CD4-positive, alpha-beta T cell (primary cell): ENCODE measurements around the gene SLC35F2. TPM values are rescaled to one million over a fixed set of nuclear protein-coding genes. Genes with fewer than 3 reads are reported as not detected.

Experiments
- ATAC-seq: fragments of 200-7000 bp; cut with Tn5 transposase; one replicate; pipeline ENCODE4 v1.10.0; 2022; ENCODE audit warnings: mild to moderate bottlenecking; ENCODE audit not compliant: poor library complexity
- CTCF ChIA-PET: fragments of 350-600 bp; sonication (Branson Sonifier 250); formaldehyde crosslinking; loops from one replicate; lab custom pipeline; 2021; ENCODE audit warnings: antibody characterized with exemption, inconsistent platforms; lab: Charles Lee
- POLR2A ChIA-PET: fragments of 350-600 bp; sonication (Branson Sonifier 250); formaldehyde crosslinking; loops from one replicate; lab custom pipeline; 2021; ENCODE audit warnings: antibody characterized with exemption, inconsistent platforms; lab: Charles Lee
- DNase-seq, 14 experiments: peaks; one replicate each; pipeline ENCODE4 v3.0.0-alpha.2; 2013 to 2020; ENCODE audit warnings: mixed read lengths in 2 of 14
- H3K27ac ChIP-seq, 2 donors: one replicate each; pipeline versions ENCODE4 v1.5.1 to v1.7.0; 2013; ENCODE audit warnings: low read length in 2 of 2, low read depth in 1 of 2, mild to moderate bottlenecking in 1 of 2
- H3K27me3 ChIP-seq, 2 experiments: 1 replicate in 1 of 2; 2 replicates in 1 of 2; pipeline versions ENCODE4 v1.6.1 to v1.7.0; 2013; ENCODE audit warnings: low read length in 2 of 2, control low read depth in 1 of 2, mild to moderate bottlenecking in 1 of 2, moderate library complexity in 1 of 2; ENCODE audit not compliant: insufficient read depth in 2 of 2, control insufficient read depth in 1 of 2
- H3K36me3 ChIP-seq: one replicate; pipeline ENCODE4 v1.6.1; 2013; ENCODE audit warnings: low read length, control low read depth; ENCODE audit not compliant: insufficient read depth
- H3K4me1 ChIP-seq: one replicate; pipeline ENCODE4 v1.6.1; 2013; ENCODE audit warnings: low read length, control low read depth; ENCODE audit not compliant: insufficient read depth
- H3K4me3 ChIP-seq: one replicate; pipeline ENCODE4 v1.5.1; 2013; ENCODE audit warnings: mild to moderate bottlenecking, low read length, moderate library complexity
- H3K9me3 ChIP-seq, 2 experiments: 1 replicate in 1 of 2; 2 replicates in 1 of 2; pipeline versions ENCODE4 v1.6.1 to v1.7.0; 2013; ENCODE audit warnings: low read length in 2 of 2, mild to moderate bottlenecking in 2 of 2, control low read depth in 1 of 2, moderate library complexity in 1 of 2; ENCODE audit not compliant: control insufficient read depth in 1 of 2, insufficient read depth in 1 of 2
- H3K27ac Mint-ChIP-seq: one replicate; pipeline ENCODE4 v1.8.0; 2020; ENCODE audit warnings: mixed read lengths
- H3K27me3 Mint-ChIP-seq: one replicate; pipeline ENCODE4 v1.8.0; 2021; ENCODE audit warnings: mixed read lengths
- H3K36me3 Mint-ChIP-seq: one replicate; pipeline ENCODE4 v1.8.0; 2021; ENCODE audit warnings: low read depth, mixed read lengths
- H3K4me1 Mint-ChIP-seq: one replicate; pipeline ENCODE4 v1.8.0; 2021; ENCODE audit warnings: low read depth, mixed read lengths
- H3K4me3 Mint-ChIP-seq: one replicate; pipeline ENCODE4 v1.8.0; 2020; ENCODE audit warnings: mild to moderate bottlenecking, mixed read lengths
- H3K9me3 Mint-ChIP-seq: one replicate; pipeline ENCODE4 v1.8.0; 2020; ENCODE audit warnings: mixed read lengths
- CTCF ChIP-seq: fragments of 200-600 bp; IDR thresholded peaks from one replicate; pipeline ENCODE4 v1.8.0; 2022; ENCODE audit warnings: antibody characterized with exemption, mild to moderate bottlenecking
- intact Hi-C, 2 experiments: fragments of 100-400 bp; cut with DNase I in 1 of 2; cut with micrococcal nuclease in 1 of 2; formaldehyde crosslinking; loops; one replicate each; pipeline versions ENCODE4 v1.15.1 to v1.9.0; 2023 to 2025; cut with DNase I, micrococcal nuclease
- total RNA-seq, 174 experiments: library from RNA in 2 of 174; stranded (reverse) in 2 of 174; gene quantifications; one replicate each; pipeline ENCODE4 v1.2.3 and lab custom pipeline; 2021 to 2026

Gene SLC35F2
- total RNA-seq, 2 experiments from 2014 or later: 2.8 to 3.0 TPM

- peaks cover 0 to 4% of the 10 kb centered on the region in 2 experiments for H3K27me3 ChIP-seq
- no peaks in the 10 kb centered on the region for H3K36me3 ChIP-seq
- H3K27ac ChIP-seq: no peak overlapping the region
- Mint-ChIP-seq H3K27me3 (no peaks in the 10 kb centered on the region), H3K36me3 (no peaks in the 10 kb centered on the region), H3K4me1 (no peaks in the 10 kb centered on the region), H3K4me3 (no peak overlapping the region), H3K27ac (no peak overlapping the region), H3K9me3 (no peaks in the 10 kb centered on the region)
- no peak overlapping the region for H3K4me3 ChIP-seq
- ATAC-seq: no peak
- no peaks in the 10 kb centered on the region for H3K9me3 ChIP-seq
- no peaks in the 10 kb centered on the region for H3K4me1 ChIP-seq
- TF ChIP-seq CTCF: no peak
- DNase-seq: no peak
- intact Hi-C loops: no loop called here
- CTCF ChIA-PET: no interaction called here
- POLR2A ChIA-PET: no interaction called here
Measured at GRCh38 chr11:107783121-107783520, 75.5 kb downstream of the SLC35F2 start.

GRCh38 chr11:107780775-107781174 lies 77.8 kb downstream of the SLC35F2 start:
- no peak overlapping the region for H3K4me3 Mint-ChIP-seq
- no peak overlapping the region for H3K4me3 ChIP-seq
- no peak overlapping the region for H3K27ac Mint-ChIP-seq
- no peaks in the 10 kb centered on the region for H3K4me1 Mint-ChIP-seq
- DNase-seq: no peak
- ATAC-seq: no peak
- H3K4me1 ChIP-seq: no peaks in the 10 kb centered on the region
- H3K27me3 Mint-ChIP-seq: no peaks in the 10 kb centered on the region
- intact Hi-C loops: no loop called here
- H3K27me3 ChIP-seq: peaks cover 0 to 4% of the 10 kb centered on the region in 2 experiments
- H3K9me3 Mint-ChIP-seq: no peaks in the 10 kb centered on the region
- H3K9me3 ChIP-seq: no peaks in the 10 kb centered on the region
- no peak overlapping the region for H3K27ac ChIP-seq
- ChIA-PET POLR2A (no interaction called here), CTCF (no interaction called here)
- no peak for TF ChIP-seq CTCF
- H3K36me3 ChIP-seq: no peaks in the 10 kb centered on the region
- no peaks in the 10 kb centered on the region for H3K36me3 Mint-ChIP-seq

- POLR2A ChIA-PET: no interaction called here
- DNase-seq: no peak
- Mint-ChIP-seq H3K27ac (no peak overlapping the region), H3K4me3 (no peak overlapping the region), H3K4me1 (no peaks in the 10 kb centered on the region), H3K9me3 (no peaks in the 10 kb centered on the region), H3K36me3 (no peaks in the 10 kb centered on the region), H3K27me3 (no peaks in the 10 kb centered on the region)
- Histone ChIP-seq H3K9me3 (no peaks in the 10 kb centered on the region), H3K27ac (no peak overlapping the region), H3K36me3 (no peaks in the 10 kb centered on the region), H3K4me1 (no peaks in the 10 kb centered on the region), H3K27me3 (peaks cover 0 to 4% of the 10 kb centered on the region in 2 experiments), H3K4me3 (no peak overlapping the region)
- CTCF ChIA-PET: no interaction called here
- TF ChIP-seq CTCF: no peak
- no peak for ATAC-seq
- intact Hi-C loops: no loop called here
Measured at GRCh38 chr11:107780136-107780535, 78.5 kb downstream of the SLC35F2 start.
